Activated naive CD4-positive, alpha-beta T cell treated with anti-CD3 and anti-CD28 coated beads, Interleukin-2, amount 10 ng/mL, durations not matched to agents 7 days and 5 days (primary cell): ENCODE data around the gene GALT.

Experiments used
- CTCF ChIA-PET: fragments of 350-600 bp; sonication (Branson Sonifier 250); formaldehyde crosslinking; loops from one replicate; lab custom pipeline; 2021; ENCODE audit warnings: antibody characterized with exemption; lab: Charles Lee
- DNase-seq: peaks from one replicate; pipeline ENCODE4 v3.0.0-alpha.2; 2020
- H3K27ac Mint-ChIP-seq: one replicate; pipeline ENCODE4 v1.8.0; 2021; ENCODE audit warnings: mild to moderate bottlenecking, moderate library complexity, mixed read lengths
- H3K27me3 Mint-ChIP-seq: one replicate; pipeline ENCODE4 v1.8.0; 2021; ENCODE audit warnings: mild to moderate bottlenecking, mixed read lengths
- H3K36me3 Mint-ChIP-seq: one replicate; pipeline ENCODE4 v1.8.0; 2021; ENCODE audit warnings: mixed read lengths
- H3K4me1 Mint-ChIP-seq: one replicate; pipeline ENCODE4 v1.8.0; 2021; ENCODE audit warnings: mixed read lengths
- H3K4me3 Mint-ChIP-seq: one replicate; pipeline ENCODE4 v1.8.0; 2021; ENCODE audit warnings: mild to moderate bottlenecking, moderate library complexity, mixed read lengths
- H3K9me3 Mint-ChIP-seq: one replicate; pipeline ENCODE4 v1.8.0; 2021; ENCODE audit warnings: mixed read lengths

Gene GALT

GRCh38 chr9:34665067-34665380 is 18.5 kb downstream of the GALT start:
- Mint-ChIP-seq H3K36me3 (peaks cover 41% of the 10 kb centered on the region), H3K4me1 (peaks cover 49% of the 10 kb centered on the region), H3K27ac (peak overlapping the region; percentile 93), H3K27me3 (peaks cover 15% of the 10 kb centered on the region), H3K9me3 (peaks cover 11% of the 10 kb centered on the region), H3K4me3 (peak overlapping the region; percentile 85)
- CTCF ChIA-PET, result interaction anchor here (0.8 to 5.2 kb wide), 10 partner anchors 10 to 447 kb away, joined by 3 to 36 read pairs (median 4); partner anchors contain the start of genes GALT and SIGMAR1
- no peak for DNase-seq

GRCh38 chr9:34665381-34666250 is 19.1 kb downstream of the GALT start:
- CTCF ChIA-PET, result interaction anchor here (0.8 to 5.2 kb wide), 9 partner anchors 9 to 446 kb away, joined by 3 to 36 read pairs (median 4); partner anchors contain the start of genes GALT and SIGMAR1
- peak overlapping the region; percentile 93 for H3K27ac Mint-ChIP-seq
- peak overlapping the region; percentile 85 for H3K4me3 Mint-ChIP-seq
- peaks cover 49% of the 10 kb centered on the region for H3K4me1 Mint-ChIP-seq
- H3K27me3 Mint-ChIP-seq, result peaks cover 15% of the 10 kb centered on the region
- peaks cover 38% of the 10 kb centered on the region for H3K36me3 Mint-ChIP-seq
- peaks cover 14% of the 10 kb centered on the region for H3K9me3 Mint-ChIP-seq
- DNase-seq, result peak; percentile 92

GRCh38 chr9:34669809-34670562 is 23.5 kb downstream of the GALT start:
- peaks cover 14% of the 10 kb centered on the region for H3K9me3 Mint-ChIP-seq
- CTCF ChIA-PET, result interaction anchor here (1.1 kb wide), 1 partner anchor 33 kb away, joined by 3 read pairs; no protein-coding TSS in a partner anchor
- H3K27ac Mint-ChIP-seq, result no peak overlapping the region
- no peak overlapping the region for H3K4me3 Mint-ChIP-seq
- H3K4me1 Mint-ChIP-seq, result peaks cover 11% of the 10 kb centered on the region
- peaks cover 21% of the 10 kb centered on the region for H3K36me3 Mint-ChIP-seq
- peaks cover 15% of the 10 kb centered on the region for H3K27me3 Mint-ChIP-seq
- no peak for DNase-seq

- DNase-seq, result no peak
- Mint-ChIP-seq H3K9me3 (peaks cover 14% of the 10 kb centered on the region), H3K4me1 (peaks cover 5% of the 10 kb centered on the region), H3K4me3 (no peak overlapping the region), H3K36me3 (peaks cover 19% of the 10 kb centered on the region), H3K27me3 (peaks cover 8% of the 10 kb centered on the region), H3K27ac (no peak overlapping the region)
- CTCF ChIA-PET, result no interaction called here
Measured at GRCh38 chr9:34671307-34671706, 24.8 kb downstream of the GALT start.

- H3K4me3 Mint-ChIP-seq, result no peak overlapping the region
- H3K9me3 Mint-ChIP-seq, result peaks cover 7% of the 10 kb centered on the region
- CTCF ChIA-PET, result interaction anchor here (0.6 to 1.1 kb wide), 4 partner anchors 9 to 28 kb away, joined by 3 to 7 read pairs (median 4); no protein-coding TSS in a partner anchor
- no peak for DNase-seq
- peaks cover under 1% of the 10 kb centered on the region for H3K27me3 Mint-ChIP-seq
- H3K4me1 Mint-ChIP-seq, result no peaks in the 10 kb centered on the region
- H3K27ac Mint-ChIP-seq, result no peak overlapping the region
- H3K36me3 Mint-ChIP-seq, result peaks cover 7% of the 10 kb centered on the region
Measured at GRCh38 chr9:34674440-34674839, 28.0 kb downstream of the GALT start.

- H3K27ac Mint-ChIP-seq, result no peak overlapping the region
Measured at GRCh38 chr9:34675048-34675714, 28.7 kb downstream of the GALT start.

GRCh38 chr9:34675869-34676268 is 29.4 kb downstream of the GALT start:
- no peaks in the 10 kb centered on the region for H3K27me3 Mint-ChIP-seq
- no peak overlapping the region for H3K27ac Mint-ChIP-seq
- H3K36me3 Mint-ChIP-seq, result no peaks in the 10 kb centered on the region
- H3K4me1 Mint-ChIP-seq, result no peaks in the 10 kb centered on the region
- DNase-seq, result no peak
- H3K9me3 Mint-ChIP-seq, result no peaks in the 10 kb centered on the region
- CTCF ChIA-PET, result interaction anchor here (1.1 kb wide), 1 partner anchor 27 kb away, joined by 5 read pairs; no protein-coding TSS in a partner anchor
- H3K4me3 Mint-ChIP-seq, result no peak overlapping the region

More at GRCh38 chr9:34675048-34675714, 28.7 kb downstream of the GALT start:
- Mint-ChIP-seq H3K27me3 (no peaks in the 10 kb centered on the region), H3K4me3 (no peak overlapping the region), H3K9me3 (peaks cover 3% of the 10 kb centered on the region), H3K36me3 (peaks cover 3% of the 10 kb centered on the region), H3K4me1 (no peaks in the 10 kb centered on the region)
- DNase-seq, result peak; percentile 74
- CTCF ChIA-PET, result interaction anchor here (0.6 to 1.1 kb wide), 4 partner anchors 10 to 27 kb away, joined by 3 to 7 read pairs (median 4); no protein-coding TSS in a partner anchor

GRCh38 chr9:34684145-34684544 is 37.7 kb downstream of the GALT start:
- Mint-ChIP-seq H3K4me3 (no peak overlapping the region), H3K27me3 (peaks cover 13% of the 10 kb centered on the region), H3K27ac (no peak overlapping the region), H3K9me3 (no peaks in the 10 kb centered on the region), H3K4me1 (no peaks in the 10 kb centered on the region), H3K36me3 (no peaks in the 10 kb centered on the region)
- CTCF ChIA-PET, result interaction anchor here (1.2 to 4.4 kb wide), 2 partner anchors 8 to 17 kb away, joined by 3 to 27 read pairs; no protein-coding TSS in a partner anchor
- no peak for DNase-seq

GRCh38 chr9:34684816-34685215 is 38.3 kb downstream of the GALT start:
- no peak for DNase-seq
- no peaks in the 10 kb centered on the region for H3K9me3 Mint-ChIP-seq
- H3K36me3 Mint-ChIP-seq, result no peaks in the 10 kb centered on the region
- peaks cover 16% of the 10 kb centered on the region for H3K27me3 Mint-ChIP-seq
- no peaks in the 10 kb centered on the region for H3K4me1 Mint-ChIP-seq
- CTCF ChIA-PET, result interaction anchor here (4.4 kb wide), 1 partner anchor 16 kb away, joined by 27 read pairs; no protein-coding TSS in a partner anchor
- H3K4me3 Mint-ChIP-seq, result no peak overlapping the region
- peak overlapping the region; percentile 16 for H3K27ac Mint-ChIP-seq

- Mint-ChIP-seq H3K27me3 (peaks cover 18% of the 10 kb centered on the region), H3K9me3 (no peaks in the 10 kb centered on the region), H3K27ac (no peak overlapping the region), H3K36me3 (no peaks in the 10 kb centered on the region), H3K4me1 (no peaks in the 10 kb centered on the region), H3K4me3 (no peak overlapping the region)
- DNase-seq, result no peak
- CTCF ChIA-PET, result interaction anchor here (4.4 kb wide), 1 partner anchor 15 kb away, joined by 27 read pairs; no protein-coding TSS in a partner anchor
Measured at GRCh38 chr9:34685591-34685990, 39.1 kb downstream of the GALT start.

GRCh38 chr9:34686231-34686630 is 39.8 kb downstream of the GALT start:
- Mint-ChIP-seq H3K4me3 (no peak overlapping the region), H3K9me3 (no peaks in the 10 kb centered on the region), H3K36me3 (no peaks in the 10 kb centered on the region), H3K27me3 (peaks cover 21% of the 10 kb centered on the region), H3K4me1 (no peaks in the 10 kb centered on the region), H3K27ac (no peak overlapping the region)
- CTCF ChIA-PET, result interaction anchor here (0.7 to 4.4 kb wide), 2 partner anchors 13 to 15 kb away, joined by 3 to 27 read pairs; no protein-coding TSS in a partner anchor
- no peak for DNase-seq

GRCh38 chr9:34686732-34687131 is 40.3 kb downstream of the GALT start:
- Mint-ChIP-seq H3K27ac (no peak overlapping the region), H3K4me3 (no peak overlapping the region), H3K27me3 (peaks cover 18% of the 10 kb centered on the region), H3K4me1 (no peaks in the 10 kb centered on the region), H3K36me3 (no peaks in the 10 kb centered on the region), H3K9me3 (no peaks in the 10 kb centered on the region)
- DNase-seq, result no peak
- CTCF ChIA-PET, result interaction anchor here (0.7 to 4.4 kb wide), 2 partner anchors 13 to 14 kb away, joined by 3 to 27 read pairs; no protein-coding TSS in a partner anchor

- Mint-ChIP-seq H3K36me3 (no peaks in the 10 kb centered on the region), H3K4me3 (no peak overlapping the region), H3K27me3 (peaks cover 18% of the 10 kb centered on the region), H3K4me1 (no peaks in the 10 kb centered on the region), H3K27ac (no peak overlapping the region), H3K9me3 (no peaks in the 10 kb centered on the region)
- CTCF ChIA-PET, result interaction anchor here (4.4 kb wide), 1 partner anchor 14 kb away, joined by 27 read pairs; no protein-coding TSS in a partner anchor
- peak; percentile 17 for DNase-seq
Measured at GRCh38 chr9:34687276-34688030, 41.0 kb downstream of the GALT start.
